ENCODE results near the gene KNDC1.

KNDC1 gene

DNA sequence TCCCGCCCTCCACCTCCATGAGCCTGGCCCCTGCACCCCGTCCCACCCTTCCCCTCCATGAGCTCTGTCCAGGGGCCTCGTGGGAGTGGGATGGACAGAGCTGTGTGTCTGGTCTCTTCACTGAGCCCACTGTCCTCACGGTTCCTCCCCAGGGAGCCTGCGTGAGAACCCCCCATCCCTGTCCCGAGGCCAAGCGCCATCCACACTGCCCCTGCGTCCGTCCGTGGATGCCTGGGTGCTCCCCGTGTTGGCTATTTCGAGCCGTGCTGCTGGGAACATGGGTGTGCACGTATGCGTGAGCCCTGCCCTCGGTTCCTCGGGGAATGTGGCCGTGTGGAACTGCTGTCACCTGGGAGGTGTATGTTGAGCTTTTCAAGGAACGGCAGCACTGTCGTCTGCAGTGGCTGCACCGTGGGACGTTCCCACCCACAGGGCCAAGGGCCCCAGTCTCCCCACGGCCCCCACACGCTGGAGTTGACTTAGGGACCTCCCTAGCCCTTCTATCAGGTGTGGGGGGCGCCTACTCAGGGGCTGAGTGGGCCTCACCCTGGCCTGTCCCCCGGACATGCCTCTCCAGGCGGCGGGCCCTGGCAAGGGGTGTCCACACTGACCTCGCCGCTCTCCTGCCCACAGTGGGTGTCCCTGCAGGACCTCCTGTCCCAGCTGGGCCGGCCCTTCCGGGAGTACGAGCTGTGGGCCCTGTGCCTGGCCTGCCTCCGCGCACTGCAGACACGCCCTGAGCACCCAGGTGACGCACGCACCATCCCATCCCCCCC lies 28.1 kb downstream of the KNDC1 start:
- no peak for DNase-seq
- no peaks in the 10 kb centered on the region; the same call in 1 of the 2 replicates for H3K9me3 ChIP-seq
- TF ChIP-seq, protein P1, sequence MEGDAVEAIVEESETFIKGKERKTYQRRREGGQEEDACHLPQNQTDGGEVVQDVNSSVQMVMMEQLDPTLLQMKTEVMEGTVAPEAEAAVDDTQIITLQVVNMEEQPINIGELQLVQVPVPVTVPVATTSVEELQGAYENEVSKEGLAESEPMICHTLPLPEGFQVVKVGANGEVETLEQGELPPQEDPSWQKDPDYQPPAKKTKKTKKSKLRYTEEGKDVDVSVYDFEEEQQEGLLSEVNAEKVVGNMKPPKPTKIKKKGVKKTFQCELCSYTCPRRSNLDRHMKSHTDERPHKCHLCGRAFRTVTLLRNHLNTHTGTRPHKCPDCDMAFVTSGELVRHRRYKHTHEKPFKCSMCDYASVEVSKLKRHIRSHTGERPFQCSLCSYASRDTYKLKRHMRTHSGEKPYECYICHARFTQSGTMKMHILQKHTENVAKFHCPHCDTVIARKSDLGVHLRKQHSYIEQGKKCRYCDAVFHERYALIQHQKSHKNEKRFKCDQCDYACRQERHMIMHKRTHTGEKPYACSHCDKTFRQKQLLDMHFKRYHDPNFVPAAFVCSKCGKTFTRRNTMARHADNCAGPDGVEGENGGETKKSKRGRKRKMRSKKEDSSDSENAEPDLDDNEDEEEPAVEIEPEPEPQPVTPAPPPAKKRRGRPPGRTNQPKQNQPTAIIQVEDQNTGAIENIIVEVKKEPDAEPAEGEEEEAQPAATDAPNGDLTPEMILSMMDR (IDR thresholded peaks at IDR 0.05; ENCODE audit: low read depth, low read length) = no peak
- no peaks in the 10 kb centered on the region for H3K36me3 ChIP-seq
- H3K4me3 ChIP-seq (ENCODE audit: low read depth, low read length) = no peak overlapping the region
- no peaks in the 10 kb centered on the region for H3K4me1 ChIP-seq
- peaks cover 57% of the 10 kb centered on the region for H3K27me3 ChIP-seq

DNA sequence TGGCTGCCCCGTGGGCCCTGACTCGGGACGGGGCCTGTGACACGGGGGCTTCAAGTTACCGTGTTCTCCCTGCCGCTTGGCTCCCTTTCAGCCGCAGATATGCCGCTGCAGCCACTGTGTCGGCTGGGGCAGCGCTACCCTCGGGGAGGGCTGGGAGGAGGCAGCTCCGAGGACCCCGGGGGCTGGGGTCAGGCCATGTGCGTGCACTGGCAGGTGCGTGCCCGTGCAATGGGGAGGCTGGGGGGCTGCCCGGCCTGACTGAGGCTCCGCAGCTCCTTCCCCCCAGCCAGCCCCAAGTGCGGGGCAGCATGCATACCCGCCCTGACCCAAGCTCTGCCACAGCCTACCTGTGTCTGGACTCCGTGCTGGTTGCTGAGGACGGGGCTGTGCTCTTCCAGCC lies 29.2 kb downstream of the KNDC1 start:
- Histone ChIP-seq H3K4me1 (no peaks in the 10 kb centered on the region), H3K4me3 (ENCODE audit: low read depth, low read length) (no peak overlapping the region), H3K27me3 (peaks cover 56% of the 10 kb centered on the region), H3K9me3 (no peaks in the 10 kb centered on the region; the same call in 1 of the 2 replicates), H3K36me3 (no peaks in the 10 kb centered on the region)
- TF ChIP-seq, protein P1 (IDR thresholded peaks at IDR 0.05; ENCODE audit: low read depth, low read length) = no peak
- no peak for DNase-seq

DNA sequence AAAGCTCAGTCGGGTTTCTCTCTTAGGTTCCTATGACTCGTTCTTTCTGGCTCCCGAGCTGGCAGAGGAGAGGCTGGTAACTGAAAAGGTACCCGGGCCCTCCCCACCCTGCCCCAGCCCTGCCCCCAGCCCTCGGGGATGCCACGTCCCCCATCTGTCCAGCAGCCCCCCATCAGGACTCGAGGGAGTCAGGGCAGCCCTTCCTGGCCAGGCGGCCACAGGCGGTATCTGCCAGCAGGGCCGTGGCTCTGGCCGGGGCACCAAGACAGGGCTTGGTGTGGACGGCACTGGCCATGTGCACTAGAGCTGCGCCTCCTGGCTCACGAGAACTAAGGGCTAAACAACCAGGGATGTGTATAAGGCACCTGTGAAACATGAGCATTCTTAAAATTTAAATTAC lies 29.7 kb downstream of the KNDC1 start:
- Histone ChIP-seq H3K4me3 (ENCODE audit: low read depth, low read length) (no peak overlapping the region), H3K36me3 (no peaks in the 10 kb centered on the region), H3K9me3 (no peaks in the 10 kb centered on the region; the same call in 1 of the 2 replicates), H3K27me3 (peaks cover 60% of the 10 kb centered on the region), H3K4me1 (no peaks in the 10 kb centered on the region)
- DNase-seq = no peak
- TF ChIP-seq, protein P1 (IDR thresholded peaks at IDR 0.05; ENCODE audit: low read depth, low read length) = no peak

DNA sequence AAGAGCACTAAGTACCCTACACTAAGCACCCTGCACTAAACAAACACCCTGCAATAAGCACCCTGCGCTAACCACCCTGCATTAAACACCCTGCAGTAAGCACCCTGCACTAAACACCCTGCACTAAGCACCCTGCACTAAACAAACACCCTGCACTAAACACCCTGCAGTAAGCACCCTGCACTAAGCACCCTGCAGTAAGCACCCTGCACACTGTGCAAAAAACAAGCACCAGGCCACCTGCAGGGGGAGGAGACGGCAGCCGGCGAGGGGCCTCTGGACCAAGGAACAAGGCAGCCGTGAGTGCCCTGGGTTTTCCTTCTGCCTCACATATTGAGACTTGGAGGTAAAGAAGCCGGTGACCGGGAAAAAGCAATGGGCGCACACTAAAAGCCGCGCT lies 30.2 kb downstream of the KNDC1 start:
- TF ChIP-seq, protein P1 (IDR thresholded peaks at IDR 0.05; ENCODE audit: low read depth, low read length) = no peak
- Histone ChIP-seq H3K4me3 (ENCODE audit: low read depth, low read length) (no peak overlapping the region), H3K9me3 (no peaks in the 10 kb centered on the region; the same call in 1 of the 2 replicates), H3K27me3 (peaks cover 63% of the 10 kb centered on the region), H3K4me1 (no peaks in the 10 kb centered on the region), H3K36me3 (no peaks in the 10 kb centered on the region)
- no peak for DNase-seq

DNA sequence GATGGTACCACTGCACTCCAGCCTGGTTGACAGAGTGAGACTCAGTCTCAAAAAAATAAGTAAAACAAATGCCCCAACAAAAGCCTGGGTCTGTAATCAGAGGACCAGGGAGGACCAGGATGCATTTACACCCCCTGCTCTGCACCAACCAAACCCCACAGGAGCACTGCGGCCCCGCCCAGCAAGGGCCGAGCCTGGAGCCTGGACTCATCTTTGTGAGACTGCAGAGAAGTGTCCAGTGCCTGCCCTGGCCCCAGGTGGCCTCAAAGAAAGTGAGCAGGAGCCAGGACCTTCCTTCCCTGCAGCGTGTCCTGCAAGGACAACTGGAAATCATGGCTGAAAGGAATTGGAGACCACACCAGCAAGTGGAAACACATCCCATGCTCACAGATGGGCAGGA lies 31.6 kb downstream of the KNDC1 start:
- H3K4me1 ChIP-seq = no peaks in the 10 kb centered on the region
- TF ChIP-seq, protein P1 (IDR thresholded peaks at IDR 0.05; ENCODE audit: low read depth, low read length) = no peak
- no peaks in the 10 kb centered on the region; the same call in 1 of the 2 replicates for H3K9me3 ChIP-seq
- no peak overlapping the region for H3K4me3 ChIP-seq (ENCODE audit: low read depth, low read length)
- peaks cover 55% of the 10 kb centered on the region for H3K27me3 ChIP-seq
- no peak for DNase-seq
- H3K36me3 ChIP-seq = no peaks in the 10 kb centered on the region

DNA sequence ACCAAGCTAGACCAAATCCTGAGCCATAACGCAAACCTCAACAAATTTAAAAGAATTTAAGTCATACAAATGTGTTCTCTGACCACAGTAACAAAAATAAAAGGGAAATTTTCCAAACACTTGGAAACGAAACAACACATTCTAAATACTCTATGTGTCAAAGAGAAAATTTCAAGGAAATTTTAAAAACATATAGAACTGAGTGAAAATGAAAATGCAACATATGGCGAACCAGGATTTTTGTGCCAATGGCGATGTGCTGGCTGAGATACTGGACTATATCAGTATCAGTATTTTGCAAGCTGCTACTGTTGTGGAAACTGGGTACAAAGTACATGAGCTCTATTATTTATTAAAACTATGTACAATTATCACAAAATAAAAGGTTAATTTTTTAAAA lies 34.1 kb downstream of the KNDC1 start:
- DNase-seq = no peak
- no peak overlapping the region for H3K4me3 ChIP-seq (ENCODE audit: low read depth, low read length)
- peaks cover 42% of the 10 kb centered on the region for H3K27me3 ChIP-seq

More for the DNA sequence above, 34.1 kb downstream of the KNDC1 start:
- no peaks in the 10 kb centered on the region for H3K4me1 ChIP-seq
- H3K36me3 ChIP-seq = no peaks in the 10 kb centered on the region
- TF ChIP-seq, protein P1 (IDR thresholded peaks at IDR 0.05; ENCODE audit: low read depth, low read length) = no peak
- H3K9me3 ChIP-seq = no peaks in the 10 kb centered on the region

All from BE2C (cell line).